SH-SY5Y (cell line): ENCODE measurements around the gene NKAIN2.

Source experiments
- GATA2 ChIP-seq: IDR thresholded peaks from 2 replicates; pipeline ENCODE4 v1.6.1; 2011; ENCODE audit warnings: mild to moderate bottlenecking, low read depth, low read length
- GATA3 ChIP-seq: IDR thresholded peaks from 2 replicates; pipeline ENCODE4 v1.6.1; 2011; ENCODE audit warnings: low read depth, mild to moderate bottlenecking, low read length, moderate library complexity

NKAIN2 gene

DNA sequence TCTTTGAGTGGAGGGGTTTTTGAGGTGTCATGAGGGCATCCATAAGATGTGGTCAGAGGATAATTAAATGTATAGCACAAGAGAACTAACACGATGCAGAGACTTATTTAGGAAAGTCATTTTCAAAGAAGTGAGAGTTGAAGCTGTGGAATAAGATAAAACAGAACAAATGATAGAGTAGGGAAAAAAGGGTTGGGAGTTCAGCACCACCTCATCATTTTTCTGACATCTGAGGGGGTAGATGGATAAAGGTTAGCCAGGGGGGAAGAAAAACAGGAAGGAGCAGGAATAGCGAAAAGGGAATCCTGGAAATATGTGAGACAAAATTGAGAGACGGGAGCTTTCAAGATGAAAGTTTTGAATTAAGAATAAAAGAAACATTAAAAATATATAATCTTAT lies 434.2 kb downstream of the NKAIN2 start:
- no peak for TF ChIP-seq GATA2
- TF ChIP-seq GATA3 = no peak

DNA sequence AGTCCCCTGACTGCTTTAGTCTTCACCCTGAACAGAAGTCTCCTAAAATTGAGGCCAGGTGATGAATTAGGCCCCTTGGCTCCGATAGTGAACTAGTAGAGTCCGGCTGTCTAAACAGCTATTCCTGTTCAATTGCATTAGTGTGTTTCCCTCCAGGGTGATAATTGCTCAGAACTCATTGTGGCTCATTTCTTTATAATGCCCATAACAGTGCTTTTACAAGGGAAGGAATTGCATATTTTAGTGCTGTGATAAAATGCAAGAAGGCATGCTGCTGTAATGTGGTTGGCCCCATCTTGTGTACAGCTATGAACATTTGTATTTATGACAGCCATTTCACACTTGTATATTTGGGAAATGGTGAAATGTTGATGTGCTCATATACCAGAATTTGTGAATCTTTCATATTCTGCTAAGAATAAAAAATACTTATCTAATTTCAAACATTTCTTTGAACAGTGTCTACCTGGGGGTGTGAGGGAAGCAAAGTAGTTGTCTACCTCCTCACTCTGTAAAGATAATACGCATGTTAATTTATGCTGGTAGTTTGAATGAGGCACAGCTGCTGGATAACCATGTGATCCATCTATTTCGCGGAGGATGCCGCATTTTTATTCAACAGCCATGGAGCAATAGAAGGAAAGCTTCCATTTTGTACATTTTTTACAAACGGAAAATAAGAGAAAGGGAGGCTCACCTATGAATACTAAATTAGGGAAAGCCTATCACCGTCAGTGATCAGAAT lies 451.4 kb downstream of the NKAIN2 start:
- TF ChIP-seq GATA3 (no peak), GATA2 (no peak)

DNA sequence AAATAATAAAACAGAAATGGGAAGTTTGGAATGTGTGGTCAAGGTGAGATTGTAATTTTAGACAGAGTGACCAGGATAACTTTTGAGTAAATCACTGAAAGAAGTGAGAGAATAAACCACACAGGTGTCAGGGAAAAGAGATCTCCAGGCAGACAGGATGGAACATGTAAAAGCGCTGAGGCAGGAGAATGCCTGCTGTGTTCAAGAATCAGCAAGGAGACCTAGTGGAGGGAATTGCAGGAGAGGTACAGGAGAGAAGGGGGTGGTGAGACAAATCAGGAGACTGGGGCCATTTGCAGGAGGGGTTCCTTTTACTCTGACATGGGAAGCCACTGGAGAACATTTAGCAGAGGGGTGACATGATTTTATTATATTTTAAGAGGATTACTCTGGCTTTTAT lies 456.7 kb downstream of the NKAIN2 start:
- TF ChIP-seq GATA3 (no peak), GATA2 (no peak)

DNA sequence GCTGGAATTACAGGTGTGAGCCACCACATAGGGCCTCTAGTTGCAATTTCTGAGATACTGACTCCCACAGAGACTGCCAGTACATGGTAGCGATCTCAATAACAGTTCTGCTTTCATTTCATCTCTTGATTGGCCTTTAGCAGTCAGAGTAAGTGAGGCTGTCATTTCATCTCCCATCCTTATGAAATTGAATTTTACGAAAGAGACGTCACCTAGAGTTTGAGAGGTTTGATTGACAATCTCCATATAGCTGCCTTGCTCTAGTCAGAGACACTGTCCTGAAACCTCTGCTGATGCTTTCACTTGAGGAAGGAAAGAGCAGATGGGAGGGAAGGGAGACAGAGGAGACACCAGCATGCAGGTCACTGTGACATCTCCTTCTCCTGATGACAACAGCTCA lies 466.1 kb downstream of the NKAIN2 start:
- no peak for TF ChIP-seq GATA3
- TF ChIP-seq GATA2 = no peak

DNA sequence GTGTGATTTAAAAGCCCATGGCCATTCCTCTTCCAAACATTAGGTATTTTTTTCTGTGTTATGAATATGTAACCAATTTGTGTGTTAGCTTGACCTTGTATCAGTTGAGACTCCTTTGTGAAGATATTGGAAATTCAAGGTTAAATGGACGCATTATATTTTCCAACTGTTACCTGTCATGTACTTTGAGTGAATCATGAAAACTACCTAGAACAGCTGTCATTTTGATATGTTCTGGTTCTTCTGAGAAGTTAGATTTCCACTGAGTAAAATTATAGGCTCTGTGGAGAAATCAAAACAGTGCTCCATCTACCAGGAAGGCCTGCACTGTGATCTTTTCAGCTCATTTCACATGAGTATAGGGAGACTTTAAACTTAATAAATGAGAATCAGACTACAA lies 470.0 kb downstream of the NKAIN2 start:
- TF ChIP-seq GATA2 = no peak
- TF ChIP-seq GATA3 = no peak

DNA sequence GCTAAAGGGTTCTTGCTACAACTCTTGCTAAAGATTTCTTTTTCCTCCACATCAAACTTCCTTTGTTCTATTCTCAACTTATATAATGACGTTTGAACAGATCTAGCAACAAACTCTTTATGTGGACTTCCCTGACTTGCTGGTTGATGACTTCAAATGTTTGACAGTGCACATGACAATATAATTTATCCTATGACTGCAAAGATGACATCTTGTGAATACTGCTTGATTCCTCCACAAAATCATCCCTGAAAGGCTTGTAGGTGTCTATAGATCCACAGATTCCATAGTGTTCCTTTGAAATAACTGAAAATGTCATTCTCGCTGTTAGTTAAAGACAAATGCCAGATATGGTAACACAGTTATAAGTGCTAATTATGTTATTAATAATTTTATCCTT lies 478.9 kb downstream of the NKAIN2 start:
- TF ChIP-seq GATA3 = no peak
- TF ChIP-seq GATA2 = no peak

DNA sequence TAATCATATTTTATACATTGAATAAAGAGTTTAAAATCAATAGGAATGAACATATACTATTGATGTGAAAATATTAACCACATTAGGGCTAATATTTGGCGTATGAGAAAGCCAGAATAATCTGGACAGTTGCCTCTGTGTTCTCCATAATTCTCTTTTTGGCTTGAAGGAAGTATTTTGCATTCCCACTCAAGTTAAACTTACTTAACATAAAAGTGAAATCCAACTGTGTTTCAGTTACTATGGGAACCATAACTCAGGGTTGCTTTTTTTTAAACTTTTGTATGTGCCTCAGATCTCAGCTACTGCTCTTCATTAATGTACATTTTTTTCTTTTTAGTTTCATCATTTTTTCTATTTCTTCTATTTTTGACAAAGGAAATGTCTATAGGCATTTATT lies 479.8 kb downstream of the NKAIN2 start:
- no peak for TF ChIP-seq GATA3
- TF ChIP-seq GATA2 = no peak

DNA sequence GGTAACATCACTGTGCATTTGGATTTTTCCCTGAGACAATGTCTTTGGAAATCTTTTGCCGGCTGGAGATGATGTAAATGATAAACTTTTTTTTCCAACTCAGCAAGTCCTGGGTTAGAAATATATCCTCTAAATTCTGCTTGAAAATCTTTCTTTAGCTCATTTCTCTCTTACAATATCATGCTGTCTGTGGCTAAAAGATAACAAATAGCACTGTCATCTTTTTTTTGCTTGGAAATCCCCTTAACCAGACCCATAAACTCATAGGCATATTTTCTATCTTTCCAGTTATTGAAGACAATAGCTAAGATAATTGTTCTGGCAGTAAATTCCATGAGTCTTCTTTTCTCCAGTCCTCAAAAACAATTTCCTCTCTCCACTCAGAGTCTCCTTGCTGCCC lies 481.5 kb downstream of the NKAIN2 start:
- TF ChIP-seq GATA2 (no peak), GATA3 (no peak)

DNA sequence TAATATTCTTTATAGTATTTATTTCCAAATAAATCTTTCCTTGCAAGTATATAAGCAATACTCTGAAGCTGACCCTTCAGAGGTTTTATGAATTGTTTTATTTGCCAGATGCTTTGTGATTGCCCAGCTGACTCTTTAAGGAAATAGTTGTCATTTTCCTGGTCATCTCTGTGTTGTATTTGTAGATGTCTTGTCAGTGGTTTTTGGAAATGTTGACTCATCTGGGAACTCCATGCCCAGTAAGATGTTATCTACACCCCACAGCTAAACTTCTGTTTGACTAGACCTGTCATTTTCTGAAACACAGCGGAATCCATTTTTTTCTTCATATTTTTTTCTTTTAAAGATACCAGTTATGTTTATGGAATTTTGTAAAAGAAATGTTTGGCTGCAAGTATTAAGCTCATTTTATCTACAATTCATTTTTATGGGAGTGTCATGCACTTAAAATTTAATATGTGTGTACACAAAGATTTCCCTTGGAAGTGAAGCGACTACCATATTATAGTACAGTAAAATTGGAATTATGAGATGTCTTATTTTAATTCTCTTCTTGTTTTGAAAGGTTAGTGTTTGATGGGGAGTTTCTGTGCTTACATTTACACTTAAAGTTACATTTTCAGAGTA lies 491.0 kb downstream of the NKAIN2 start:
- TF ChIP-seq GATA2 (no peak), GATA3 (no peak)

DNA sequence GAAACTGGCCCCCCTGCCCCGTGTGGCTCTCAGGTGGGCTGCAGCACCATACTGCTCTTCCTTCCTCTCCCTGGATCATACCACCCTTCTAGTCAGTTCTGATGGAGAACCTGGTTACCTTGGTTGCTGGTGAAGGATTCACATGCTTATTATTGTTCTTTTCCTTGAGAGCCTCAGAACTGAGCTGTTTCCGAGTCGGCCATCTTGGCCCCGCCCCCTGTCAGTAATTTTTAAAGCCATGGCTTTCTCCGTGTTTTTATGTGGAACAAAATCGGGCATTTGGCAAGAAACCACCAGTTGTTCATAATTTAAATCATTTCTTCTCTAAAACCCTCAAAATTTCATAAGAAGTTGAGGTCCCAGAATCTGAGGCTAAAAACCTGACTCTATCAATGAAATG lies 493.8 kb downstream of the NKAIN2 start:
- TF ChIP-seq GATA3 (no peak), GATA2 (no peak)

DNA sequence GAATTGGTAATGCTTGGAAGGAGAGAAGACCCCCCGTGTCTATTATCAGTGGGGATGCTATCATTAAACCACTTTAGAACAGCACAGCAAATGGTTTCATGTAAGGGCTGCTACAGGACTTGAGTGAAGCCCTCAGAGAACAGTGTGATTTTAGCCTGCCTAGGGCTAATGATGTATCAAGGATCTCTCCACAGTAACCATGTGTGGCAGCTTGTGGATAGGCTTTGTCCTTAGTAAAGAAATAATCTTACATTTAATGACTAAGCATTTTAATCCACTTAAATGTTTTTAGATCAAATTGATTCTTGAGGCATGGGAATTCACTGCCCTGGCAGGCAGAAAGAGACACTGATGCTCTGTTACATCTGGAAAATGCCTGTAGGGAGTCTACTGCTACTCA lies 495.1 kb downstream of the NKAIN2 start:
- TF ChIP-seq GATA3 (no peak), GATA2 (no peak)

DNA sequence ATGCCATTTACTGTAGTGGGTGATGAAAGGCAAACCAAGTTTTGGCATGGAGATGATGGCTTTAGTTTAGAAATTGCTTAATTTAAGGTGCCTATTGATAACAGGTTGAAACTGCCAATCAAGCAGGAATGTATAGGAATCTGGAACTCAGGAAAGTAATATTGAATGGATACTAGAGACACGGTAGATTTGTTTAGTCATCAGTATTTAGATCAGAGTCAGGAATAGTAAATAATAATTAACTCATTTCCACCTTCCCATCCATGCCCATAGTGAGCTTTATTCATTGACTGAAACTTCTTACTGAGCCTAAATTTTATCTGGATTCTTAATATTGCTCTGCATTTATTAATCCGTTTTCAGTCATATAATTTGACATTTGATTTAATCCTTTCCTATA lies 500.3 kb downstream of the NKAIN2 start:
- no peak for TF ChIP-seq GATA3
- TF ChIP-seq GATA2 = no peak

DNA sequence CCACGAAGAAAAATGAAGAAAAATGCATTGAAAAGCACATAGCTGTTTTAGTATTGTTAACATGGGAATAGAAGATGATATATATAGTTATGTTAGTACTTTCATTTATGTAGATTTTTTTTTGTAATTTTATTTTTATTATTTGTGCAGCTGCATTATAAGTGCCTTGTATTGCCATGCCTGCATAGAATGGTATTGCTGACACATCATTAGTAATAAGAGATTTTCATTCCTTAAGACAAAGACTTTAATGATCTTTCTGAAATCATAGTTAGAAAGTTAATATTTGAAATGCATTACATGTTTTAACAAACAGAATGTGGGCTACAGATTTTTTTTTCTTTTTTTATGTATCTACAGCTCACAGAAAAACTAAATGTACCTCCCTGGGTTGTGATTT lies 506.5 kb downstream of the NKAIN2 start:
- no peak for TF ChIP-seq GATA2
- no peak for TF ChIP-seq GATA3

DNA sequence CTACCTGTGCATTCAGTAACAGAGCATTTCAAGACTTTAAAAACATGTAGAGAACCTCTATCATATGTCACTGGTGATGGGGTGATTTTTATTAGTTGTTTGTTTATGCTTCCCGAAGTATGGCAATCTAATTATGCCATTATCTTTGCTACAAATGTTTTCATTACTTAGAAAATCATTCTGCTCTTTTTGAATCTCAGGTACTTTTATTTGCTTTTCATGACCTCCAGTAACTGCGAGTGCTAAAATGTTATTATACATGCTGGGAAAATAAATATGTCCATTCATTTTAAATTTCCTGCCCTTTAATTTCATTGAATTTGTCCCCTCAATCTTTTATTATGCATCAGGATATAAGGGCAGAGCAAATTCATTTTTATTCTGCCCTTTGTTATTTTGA lies 515.7 kb downstream of the NKAIN2 start:
- TF ChIP-seq GATA3 = no peak

DNA sequence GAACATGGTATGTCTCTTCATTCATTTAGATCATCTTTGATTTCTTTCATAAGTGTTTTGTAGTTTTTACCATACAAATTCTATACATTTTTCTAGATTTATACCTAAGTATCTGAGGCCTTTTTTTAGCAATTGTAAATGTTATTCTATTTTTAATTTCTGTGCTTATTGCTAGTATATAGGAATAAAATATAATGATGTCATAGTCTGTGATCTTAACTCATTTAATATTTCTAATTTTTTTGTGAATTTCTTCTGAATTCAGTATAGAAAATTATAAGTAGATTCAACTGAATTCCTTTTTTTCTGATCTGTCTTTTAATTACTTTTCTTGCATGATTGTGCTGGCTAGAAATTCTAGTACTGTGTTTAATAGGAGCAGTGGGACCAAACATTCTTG lies 520.6 kb downstream of the NKAIN2 start:
- no peak for TF ChIP-seq GATA2
- TF ChIP-seq GATA3 = no peak

DNA sequence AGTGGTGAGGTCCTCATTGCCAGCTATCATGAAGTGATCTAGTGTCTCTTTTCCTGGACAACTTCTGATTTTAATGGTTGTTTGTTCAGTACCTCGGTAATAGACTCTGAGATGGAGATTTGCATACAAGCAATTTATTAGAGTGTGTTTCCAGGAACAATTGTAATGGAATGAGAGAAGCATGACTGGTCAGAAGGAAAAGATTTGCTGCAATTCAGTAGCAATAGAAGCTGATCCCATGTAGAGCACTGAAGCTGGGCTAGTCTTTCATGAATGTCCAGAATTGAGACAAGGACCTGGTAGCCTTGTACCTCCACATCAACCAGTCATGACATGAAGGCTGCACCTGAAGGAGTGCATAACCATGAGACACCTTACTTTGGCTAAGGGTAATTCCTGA lies 526.5 kb downstream of the NKAIN2 start:
- no peak for TF ChIP-seq GATA2
- no peak for TF ChIP-seq GATA3

DNA sequence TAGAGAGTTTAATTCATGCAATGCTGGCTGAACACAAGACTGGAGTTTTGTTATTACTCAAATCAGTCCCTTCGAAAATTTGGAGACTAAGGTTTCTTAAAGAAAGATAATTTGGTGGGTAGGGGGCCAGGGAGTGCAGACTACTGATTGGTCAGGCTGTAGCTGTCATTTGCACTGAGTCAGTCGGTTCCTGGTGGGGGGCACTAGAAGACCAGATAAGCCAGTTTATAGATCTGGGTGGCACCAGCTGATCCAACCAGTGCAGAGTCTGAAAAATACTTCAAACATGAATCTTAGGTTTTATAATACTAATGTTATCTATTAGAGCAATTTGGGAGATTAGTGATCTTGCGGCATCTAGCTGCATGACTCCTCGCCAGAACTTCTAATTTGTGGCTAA lies 530.7 kb downstream of the NKAIN2 start:
- TF ChIP-seq GATA3 (no peak), GATA2 (no peak)
